ENCODE results near the gene HSPG2. TPM values are rescaled to one million over a fixed set of nuclear protein-coding genes. Genes with fewer than 3 reads are reported as not detected.

The HSPG2 gene
- total and polyA plus RNA-seq, 11 donors: 164 to 608 (median 304) TPM

DNA sequence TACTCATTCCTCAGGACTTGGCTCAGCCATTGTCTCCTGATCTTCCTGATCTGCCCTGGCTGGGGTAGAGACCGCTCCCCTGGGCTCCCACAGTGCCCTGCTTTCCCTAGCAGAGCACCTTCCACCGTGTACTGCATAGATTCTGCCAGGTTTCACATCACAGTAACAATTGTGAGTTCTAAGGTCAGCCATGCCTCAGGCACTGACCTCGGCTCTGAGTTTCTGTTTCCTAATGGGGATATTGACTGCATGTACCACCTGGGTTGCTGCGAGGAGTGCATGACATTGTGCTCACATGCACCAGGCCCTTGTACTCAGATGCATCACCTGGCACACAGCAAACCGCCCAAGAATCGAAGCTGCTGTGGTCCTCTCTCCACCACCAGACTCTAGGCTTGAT is 46.0 kb downstream of the HSPG2 start:
- Histone ChIP-seq H3K4me3 (no peak overlapping the region), H3K4me1 (peaks cover 3 to 40% (median 27%) of the 10 kb centered on the region in 12 donors), H3K27me3 (no peaks in the 10 kb centered on the region), H3K36me3 (peaks cover 4 to 100% (median 90%) of the 10 kb centered on the region in 9 donors), H3K27ac (peak overlapping the region in 2 of 12 donors; percentile 7 to 39), H3K9me3 (no peaks in the 10 kb centered on the region)
- intact Hi-C loops (cut with DNase I): loop anchor here in 1 of 10 donors (5.0 kb wide), 1 partner anchor 71 kb away; no protein-coding TSS in a partner anchor
- ATAC-seq: no peak
- TF ChIP-seq POLR2A (IDR thresholded peaks at IDR 0.05): no peak
- TF ChIP-seq, protein P1, sequence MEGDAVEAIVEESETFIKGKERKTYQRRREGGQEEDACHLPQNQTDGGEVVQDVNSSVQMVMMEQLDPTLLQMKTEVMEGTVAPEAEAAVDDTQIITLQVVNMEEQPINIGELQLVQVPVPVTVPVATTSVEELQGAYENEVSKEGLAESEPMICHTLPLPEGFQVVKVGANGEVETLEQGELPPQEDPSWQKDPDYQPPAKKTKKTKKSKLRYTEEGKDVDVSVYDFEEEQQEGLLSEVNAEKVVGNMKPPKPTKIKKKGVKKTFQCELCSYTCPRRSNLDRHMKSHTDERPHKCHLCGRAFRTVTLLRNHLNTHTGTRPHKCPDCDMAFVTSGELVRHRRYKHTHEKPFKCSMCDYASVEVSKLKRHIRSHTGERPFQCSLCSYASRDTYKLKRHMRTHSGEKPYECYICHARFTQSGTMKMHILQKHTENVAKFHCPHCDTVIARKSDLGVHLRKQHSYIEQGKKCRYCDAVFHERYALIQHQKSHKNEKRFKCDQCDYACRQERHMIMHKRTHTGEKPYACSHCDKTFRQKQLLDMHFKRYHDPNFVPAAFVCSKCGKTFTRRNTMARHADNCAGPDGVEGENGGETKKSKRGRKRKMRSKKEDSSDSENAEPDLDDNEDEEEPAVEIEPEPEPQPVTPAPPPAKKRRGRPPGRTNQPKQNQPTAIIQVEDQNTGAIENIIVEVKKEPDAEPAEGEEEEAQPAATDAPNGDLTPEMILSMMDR (IDR thresholded peaks at IDR 0.05): no peak
- no peak for DNase-seq
- WGBS, 4 donors: 81 to 87% (median 82%) methylated on average over 6 of the region's 6 CpGs

DNA sequence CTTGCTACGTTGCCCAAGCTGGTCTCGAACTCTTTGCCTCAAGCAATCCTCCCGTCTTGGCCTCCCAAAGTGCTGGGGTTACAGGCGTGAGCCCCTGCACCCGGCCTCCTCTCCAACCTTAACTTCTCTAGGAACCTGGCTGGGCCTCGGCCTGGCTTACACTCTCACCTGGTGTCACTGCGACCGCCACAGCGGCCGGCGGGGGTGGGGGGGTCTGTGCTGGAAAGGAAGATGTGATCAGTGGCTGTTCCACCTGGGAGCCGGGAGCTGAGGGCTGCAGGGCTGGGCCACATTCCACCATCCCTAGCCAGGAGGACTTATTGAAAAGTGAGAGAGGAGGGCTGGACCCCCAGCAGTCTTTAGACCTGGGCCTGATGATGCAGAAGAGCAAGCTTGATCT is 48.6 kb downstream of the HSPG2 start:
- peaks cover 0 to 15% (median 3%) of the 10 kb centered on the region in 12 donors for H3K4me1 ChIP-seq
- no peak for TF ChIP-seq POLR2A (IDR thresholded peaks at IDR 0.05)
- TF ChIP-seq, protein P1 (IDR thresholded peaks at IDR 0.05): no peak
- H3K9me3 ChIP-seq: no peaks in the 10 kb centered on the region
- DNase-seq (no peak), ATAC-seq (no peak)
- no peak overlapping the region for H3K27ac ChIP-seq
- H3K27me3 ChIP-seq: no peaks in the 10 kb centered on the region
- intact Hi-C loops (cut with DNase I): no loop called here
- peaks cover 6 to 100% (median 98%) of the 10 kb centered on the region in 9 donors for H3K36me3 ChIP-seq
- H3K4me3 ChIP-seq: no peak overlapping the region
- WGBS, 4 donors: 92 to 95% (median 93%) methylated on average over 12 of the region's 12 CpGs

DNA sequence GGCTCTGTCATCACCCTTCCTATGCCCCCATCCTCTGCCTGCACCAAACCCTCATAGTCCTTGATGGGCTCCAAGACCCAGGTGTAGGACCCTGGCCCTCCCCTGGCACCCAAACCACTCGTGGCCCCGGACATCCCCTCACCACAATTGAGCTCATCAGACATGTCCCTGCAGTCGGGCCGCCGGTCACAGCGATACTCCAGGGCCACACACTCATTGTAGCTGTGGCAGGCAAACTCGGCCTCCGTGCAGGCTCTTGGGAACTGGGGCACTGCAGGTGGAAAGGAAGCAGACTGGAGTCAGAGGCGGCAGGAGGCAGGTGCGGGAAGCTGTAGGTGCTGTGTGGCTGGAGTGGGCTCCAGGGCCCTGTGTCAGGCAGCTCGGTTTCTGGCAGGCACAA is 49.3 kb downstream of the HSPG2 start:
- intact Hi-C loops (cut with DNase I): no loop called here
- TF ChIP-seq, protein P1 (IDR thresholded peaks at IDR 0.05): no peak
- TF ChIP-seq POLR2A (IDR thresholded peaks at IDR 0.05): no peak
- Histone ChIP-seq H3K27me3 (no peaks in the 10 kb centered on the region), H3K36me3 (peaks cover 6 to 100% (median 98%) of the 10 kb centered on the region in 9 donors), H3K4me1 (peaks cover 0 to 8% (median under 1%) of the 10 kb centered on the region in 12 donors), H3K27ac (peak overlapping the region in 1 of 12 donors; percentile 16), H3K9me3 (no peaks in the 10 kb centered on the region), H3K4me3 (no peak overlapping the region)
- ATAC-seq: no peak
- 90 to 92% (median 91%) methylated on average over 10 to 11 of the region's 11 CpGs for WGBS, 4 donors
- DNase-seq: no peak

DNA sequence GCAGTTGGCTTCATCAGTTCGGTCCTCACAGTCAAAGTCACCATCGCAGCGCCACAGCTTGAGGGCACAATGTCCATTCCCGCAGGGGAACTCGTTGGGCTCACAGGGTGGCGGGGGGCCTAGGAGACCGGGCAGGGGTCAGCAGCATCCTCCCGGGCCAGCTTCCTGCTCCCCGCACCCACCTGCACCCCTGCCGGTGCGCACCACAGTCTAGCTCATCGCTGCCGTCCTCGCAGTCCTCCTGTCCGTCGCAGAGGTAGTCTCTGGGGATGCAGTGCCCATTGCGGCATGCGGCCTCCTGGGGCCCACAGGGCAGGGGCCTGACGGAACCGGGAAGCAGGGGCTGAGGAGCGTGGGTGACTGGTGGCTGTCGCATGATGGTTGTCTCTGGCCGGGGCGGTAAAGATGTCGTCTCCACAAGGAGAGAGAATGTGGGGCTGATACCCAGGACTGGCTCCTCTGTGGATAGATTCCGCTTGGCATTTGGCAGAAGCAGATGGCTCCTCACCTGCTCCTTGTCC is 49.8 kb downstream of the HSPG2 start:
- H3K27me3 ChIP-seq: no peaks in the 10 kb centered on the region
- peaks cover 6 to 100% (median 93%) of the 10 kb centered on the region in 9 donors for H3K36me3 ChIP-seq
- peaks cover 0 to 6% (median 0%) of the 10 kb centered on the region in 12 donors for H3K4me1 ChIP-seq
- no peak overlapping the region for H3K4me3 ChIP-seq
- intact Hi-C loops (cut with DNase I): no loop called here
- TF ChIP-seq POLR2A (IDR thresholded peaks at IDR 0.05): no peak
- TF ChIP-seq, protein P1 (IDR thresholded peaks at IDR 0.05): no peak
- H3K27ac ChIP-seq: no peak overlapping the region
- WGBS, 4 donors: 87 to 91% (median 88%) methylated on average over 24 to 26 of the region's 26 CpGs
- no peak for ATAC-seq
- no peak for DNase-seq
- no peaks in the 10 kb centered on the region for H3K9me3 ChIP-seq
